Hepatocyte (in vitro differentiated cells): Measurements from ENCODE around the gene LSAMP. TPM values are rescaled to one million over a fixed set of nuclear protein-coding genes. Genes with fewer than 3 reads are reported as not detected.

ENCODE experiments used
- DNase-seq: peaks from one replicate; pipeline ENCODE4 v3.0.0-alpha.2; 2016; ENCODE audit warnings: low spot score
- H2AFZ ChIP-seq: fragments of 200-600 bp; sonication (generic); 2 replicates; pipeline ENCODE4 v1.6.0; 2016; ENCODE audit warnings: antibody characterized with exemption, mild to moderate bottlenecking
- H3K27ac ChIP-seq: fragments of 200-600 bp; sonication (generic); 2 replicates; pipeline ENCODE4 v1.5.1; 2016; ENCODE audit warnings: mild to moderate bottlenecking
- H3K27me3 ChIP-seq: fragments of 200-600 bp; sonication (generic); 2 replicates; pipeline ENCODE4 v1.6.1; 2016
- H3K36me3 ChIP-seq: fragments of 200-600 bp; sonication (generic); replicated peaks from 2 replicates; pipeline ENCODE4 v1.5.1; 2016; ENCODE audit warnings: low read depth; ENCODE audit not compliant: insufficient read depth
- H3K4me1 ChIP-seq: fragments of 200-600 bp; sonication (generic); 2 replicates; pipeline ENCODE4 v1.5.1; 2016; ENCODE audit warnings: mild to moderate bottlenecking, moderate library complexity; ENCODE audit not compliant: insufficient read depth
- H3K4me2 ChIP-seq: fragments of 200-600 bp; sonication (generic); 2 replicates; pipeline ENCODE4 v1.6.0; 2016
- H3K4me3 ChIP-seq: fragments of 200-600 bp; sonication (generic); 2 replicates; pipeline ENCODE4 v1.5.1; 2016; ENCODE audit warnings: mild to moderate bottlenecking
- H3K79me2 ChIP-seq: fragments of 200-600 bp; sonication (generic); 2 replicates; pipeline ENCODE4 v1.6.0; 2017; ENCODE audit warnings: mild to moderate bottlenecking
- H3K9me2 ChIP-seq: fragments of 200-600 bp; sonication (generic); replicated peaks from 2 replicates; pipeline ENCODE4 v1.6.0; 2017; ENCODE audit warnings: mild to moderate bottlenecking; ENCODE audit not compliant: insufficient read depth
- H3K9me3 ChIP-seq: fragments of 200-600 bp; sonication (generic); 2 replicates; pipeline ENCODE4 v1.5.1; 2016; ENCODE audit warnings: low read depth, mild to moderate bottlenecking
- H4K20me1 ChIP-seq: fragments of 200-600 bp; sonication (generic); 2 replicates; pipeline ENCODE4 v1.6.0; 2016; ENCODE audit warnings: mild to moderate bottlenecking; ENCODE audit not compliant: insufficient read depth, poor library complexity, severe bottlenecking
- EZH2 ChIP-seq: fragments of 200-600 bp; sonication (generic); IDR thresholded peaks from 2 replicates; pipeline ENCODE4 v1.6.1; 2016; ENCODE audit warnings: antibody characterized with exemption, mild to moderate bottlenecking, borderline replicate concordance
- EZH2phosphoT487 ChIP-seq: fragments of 200-600 bp; sonication (generic); IDR thresholded peaks from one replicate; pipeline ENCODE4 v1.6.1; 2018; ENCODE audit warnings: antibody characterized with exemption, mild to moderate bottlenecking, low read depth, moderate library complexity; ENCODE audit not compliant: unreplicated experiment, severe bottlenecking
- WGBS: methylation state at CpG from one replicate; pipeline ENCODE4 v1.1.6; 2016; ENCODE audit warnings: low lambda C conversion rate; ENCODE audit errors: missing lambda C conversion rate; 5-methylcytosine and 5-hydroxymethylcytosine counted together
- polyA plus RNA-seq: library from polyadenylated mRNA; unstranded; fragments of >200 nt; fragmentation: Nextera tagmentation; extraction: Ambion mirVana; gene quantifications from 2 replicates; pipeline ENCODE4 v1.2.1, GENCODE V29; 2016
- total RNA-seq: library from RNA; depleted of rRNA; stranded (reverse); fragments of >200 nt; gene quantifications from 2 replicates; pipeline ENCODE4 v1.2.3, GENCODE V29; 2014
- TF ChIP-seq, protein P1 (sequence below): fragments of 200-600 bp; sonication (generic); IDR thresholded peaks from 2 replicates; pipeline ENCODE4 v1.5.1; 2016; ENCODE audit warnings: antibody characterized with exemption, mild to moderate bottlenecking; ENCODE audit not compliant: poor library complexity

LSAMP gene
- total and polyA plus RNA-seq, 2 experiments from 2014 or later, result 15.1 to 22.3 TPM

DNA sequence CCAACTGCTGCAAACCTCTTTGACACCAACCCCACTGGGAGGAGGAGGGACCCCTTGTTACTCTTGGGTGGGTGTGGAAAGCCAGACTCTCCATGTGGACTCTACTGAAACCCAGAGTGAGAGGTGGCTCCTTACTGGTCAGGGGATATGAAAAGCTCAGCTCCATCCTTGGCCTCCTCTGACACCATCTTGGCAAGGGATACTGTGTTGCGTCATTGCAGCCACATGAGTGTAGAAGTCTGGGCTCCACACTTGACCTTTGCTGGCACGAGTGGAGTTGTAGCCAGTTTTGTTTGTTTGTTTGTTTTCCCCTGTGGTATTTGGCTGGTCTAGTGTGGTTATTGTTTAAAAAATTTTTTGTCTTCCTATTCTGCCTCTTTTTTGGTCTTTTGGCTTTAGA is 532.9 kb downstream of the LSAMP start:
- no peak overlapping the region for H2AFZ ChIP-seq
- no peak for DNase-seq
- 83% methylated on average over 2 of the region's 2 CpGs for WGBS

DNA sequence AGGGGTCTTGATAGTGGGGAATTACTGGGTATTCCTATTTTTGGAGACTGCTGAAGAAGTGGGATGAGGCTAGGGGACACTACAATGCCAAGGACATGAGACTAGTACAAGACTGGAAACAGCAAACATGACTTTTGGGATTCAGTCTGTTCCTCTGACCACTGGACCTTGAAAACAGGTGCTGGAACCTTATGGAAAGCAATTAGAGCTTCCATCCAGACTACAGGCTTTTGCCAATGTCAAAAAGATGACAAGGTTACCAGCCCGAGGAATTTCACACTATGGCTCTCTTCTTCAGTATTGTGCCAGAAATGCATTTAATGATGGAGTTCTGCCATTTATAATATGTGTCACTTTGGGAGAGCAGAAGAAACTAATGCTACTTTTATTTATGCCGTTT is 539.4 kb downstream of the LSAMP start:
- 96% methylated on average over 2 of the region's 2 CpGs for WGBS

More for the DNA sequence above, 532.9 kb downstream of the LSAMP start:
- H3K4me2 ChIP-seq, result no peak overlapping the region
- H3K4me1 ChIP-seq, result no peaks in the 10 kb centered on the region
- H3K36me3 ChIP-seq, result no peaks in the 10 kb centered on the region
- no peak overlapping the region for H3K27ac ChIP-seq
- TF ChIP-seq EZH2 (no peak), EZH2phosphoT487 (no peak)
- TF ChIP-seq, protein P1, sequence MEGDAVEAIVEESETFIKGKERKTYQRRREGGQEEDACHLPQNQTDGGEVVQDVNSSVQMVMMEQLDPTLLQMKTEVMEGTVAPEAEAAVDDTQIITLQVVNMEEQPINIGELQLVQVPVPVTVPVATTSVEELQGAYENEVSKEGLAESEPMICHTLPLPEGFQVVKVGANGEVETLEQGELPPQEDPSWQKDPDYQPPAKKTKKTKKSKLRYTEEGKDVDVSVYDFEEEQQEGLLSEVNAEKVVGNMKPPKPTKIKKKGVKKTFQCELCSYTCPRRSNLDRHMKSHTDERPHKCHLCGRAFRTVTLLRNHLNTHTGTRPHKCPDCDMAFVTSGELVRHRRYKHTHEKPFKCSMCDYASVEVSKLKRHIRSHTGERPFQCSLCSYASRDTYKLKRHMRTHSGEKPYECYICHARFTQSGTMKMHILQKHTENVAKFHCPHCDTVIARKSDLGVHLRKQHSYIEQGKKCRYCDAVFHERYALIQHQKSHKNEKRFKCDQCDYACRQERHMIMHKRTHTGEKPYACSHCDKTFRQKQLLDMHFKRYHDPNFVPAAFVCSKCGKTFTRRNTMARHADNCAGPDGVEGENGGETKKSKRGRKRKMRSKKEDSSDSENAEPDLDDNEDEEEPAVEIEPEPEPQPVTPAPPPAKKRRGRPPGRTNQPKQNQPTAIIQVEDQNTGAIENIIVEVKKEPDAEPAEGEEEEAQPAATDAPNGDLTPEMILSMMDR, result no peak
- H3K9me3 ChIP-seq, result no peaks in the 10 kb centered on the region
- H3K9me2 ChIP-seq, result no peaks in the 10 kb centered on the region
- H3K79me2 ChIP-seq, result no peaks in the 10 kb centered on the region
- H3K27me3 ChIP-seq, result no peaks in the 10 kb centered on the region
- H4K20me1 ChIP-seq, result no peaks in the 10 kb centered on the region
- H3K4me3 ChIP-seq, result no peak overlapping the region

DNA sequence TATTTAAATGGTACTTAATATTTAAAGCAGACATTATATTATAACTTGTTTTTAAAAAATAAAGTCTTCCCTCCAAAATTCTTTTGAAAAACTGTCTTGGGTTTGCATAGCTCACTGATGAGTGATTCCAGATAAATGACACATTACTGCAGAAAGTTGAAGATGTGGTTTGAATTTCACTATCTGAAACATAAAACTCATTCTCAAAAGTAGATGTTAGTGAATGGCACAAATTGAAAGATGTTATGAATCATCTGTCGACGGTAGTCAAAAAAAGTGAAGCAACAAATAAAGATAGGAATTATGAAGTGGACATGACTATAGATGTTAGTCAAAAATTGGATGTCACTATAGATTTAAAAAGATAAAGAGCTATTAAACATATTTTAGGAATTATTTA is 541.4 kb downstream of the LSAMP start:
- Histone ChIP-seq H3K9me2 (no peaks in the 10 kb centered on the region), H3K4me2 (no peak overlapping the region), H3K36me3 (no peaks in the 10 kb centered on the region), H3K79me2 (no peaks in the 10 kb centered on the region), H3K4me3 (no peak overlapping the region), H3K27ac (no peak overlapping the region), H2AFZ (no peak overlapping the region), H3K9me3 (no peaks in the 10 kb centered on the region), H3K4me1 (no peaks in the 10 kb centered on the region), H3K27me3 (no peaks in the 10 kb centered on the region), H4K20me1 (no peaks in the 10 kb centered on the region)
- TF ChIP-seq EZH2 (no peak), EZH2phosphoT487 (no peak)
- DNase-seq, result no peak
- 91% methylated on average over 2 of the region's 2 CpGs for WGBS

More for the DNA sequence above, 539.4 kb downstream of the LSAMP start:
- Histone ChIP-seq H3K4me3 (no peak overlapping the region), H3K79me2 (no peaks in the 10 kb centered on the region), H3K4me2 (no peak overlapping the region), H3K27me3 (no peaks in the 10 kb centered on the region), H3K9me2 (no peaks in the 10 kb centered on the region), H4K20me1 (no peaks in the 10 kb centered on the region), H3K36me3 (no peaks in the 10 kb centered on the region), H2AFZ (no peak overlapping the region), H3K4me1 (no peaks in the 10 kb centered on the region), H3K27ac (no peak overlapping the region), H3K9me3 (no peaks in the 10 kb centered on the region)
- DNase-seq, result no peak
- TF ChIP-seq EZH2 (no peak), EZH2phosphoT487 (no peak)
- TF ChIP-seq, protein P1, result no peak

DNA sequence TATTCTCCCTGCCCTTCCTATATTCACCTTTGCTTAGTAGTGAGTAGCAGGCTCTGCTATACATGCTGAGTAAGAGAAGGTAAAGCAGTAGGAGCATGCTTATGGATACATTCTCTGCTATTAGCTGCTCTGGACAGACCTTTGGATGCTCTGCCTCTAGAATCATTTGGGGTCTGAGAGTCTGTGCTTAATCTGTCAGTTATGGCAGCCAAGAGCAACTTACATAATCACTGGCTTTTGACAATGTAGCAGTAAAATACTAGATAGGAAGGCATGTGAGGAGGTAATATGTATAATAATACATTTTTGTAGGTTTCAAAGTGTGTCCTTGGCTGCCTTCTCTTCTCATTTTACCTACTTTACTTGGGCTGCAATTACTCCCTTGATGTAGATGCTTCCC is 544.3 kb downstream of the LSAMP start:
- Histone ChIP-seq H3K4me2 (no peak overlapping the region), H3K4me1 (no peaks in the 10 kb centered on the region), H3K9me2 (no peaks in the 10 kb centered on the region), H3K36me3 (no peaks in the 10 kb centered on the region), H3K27ac (no peak overlapping the region), H3K79me2 (no peaks in the 10 kb centered on the region), H3K9me3 (no peaks in the 10 kb centered on the region), H4K20me1 (no peaks in the 10 kb centered on the region), H3K4me3 (no peak overlapping the region), H2AFZ (no peak overlapping the region), H3K27me3 (no peaks in the 10 kb centered on the region)
- no peak for DNase-seq
- TF ChIP-seq, protein P1, result no peak
- no peak for TF ChIP-seq EZH2
- TF ChIP-seq EZH2phosphoT487, result no peak
